ENCODE data around the gene B4GALNT4. TPM values are rescaled to one million over a fixed set of nuclear protein-coding genes. Genes with fewer than 3 reads are reported as not detected.
A peak's percentile ranks its signal among the peaks of the same experiment; 100 is the strongest.

Gene B4GALNT4
- total and polyA plus RNA-seq, 2 donors from 2014 or later, result 0.82 to 1.4 TPM

GRCh38 chr11:371051-371450, 1.8 kb downstream of the B4GALNT4 start:
- intact Hi-C loops (cut with DNase I), result no loop called here
- TF ChIP-seq CTCF (IDR thresholded peaks at IDR 0.05; ENCODE audit: borderline replicate concordance, extremely low read depth, insufficient read depth), result no peak
- Histone ChIP-seq H3K4me1 (ENCODE audit: control insufficient read depth in 2 of 3, insufficient read depth in 2 of 3, low read depth in 1 of 3, low read length in 3 of 3) (peaks cover 0 to 6% (median 0%) of the 10 kb centered on the region in 3 donors), H3K9ac (ENCODE audit: low read length in 3 of 3) (no peak overlapping the region), H3K27me3 (ENCODE audit: control insufficient read depth, insufficient read depth, low read length) (no peaks in the 10 kb centered on the region), H3K27ac (ENCODE audit: low read depth in 2 of 2, low read length in 2 of 2) (no peak overlapping the region), H3K9me3 (ENCODE audit: control insufficient read depth in 2 of 3, insufficient read depth in 1 of 3, low read length in 3 of 3) (no peaks in the 10 kb centered on the region), H3K36me3 (ENCODE audit: control insufficient read depth in 2 of 3, insufficient read depth in 3 of 3, low read length in 3 of 3) (no peaks in the 10 kb centered on the region), H3K4me3 (ENCODE audit: low read length in 3 of 3) (no peak overlapping the region)
- DNase-seq (peak in 1 of 5 donors; percentile 66), FAIRE-seq (no peak)

GRCh38 chr11:371716-372590, 2.7 kb downstream of the B4GALNT4 start:
- H3K4me1 ChIP-seq (ENCODE audit: control insufficient read depth in 2 of 3, insufficient read depth in 2 of 3, low read depth in 1 of 3, low read length in 3 of 3), result peaks cover 0 to 6% (median 0%) of the 10 kb centered on the region in 3 donors
- TF ChIP-seq CTCF (IDR thresholded peaks at IDR 0.05; ENCODE audit: borderline replicate concordance, extremely low read depth, insufficient read depth), result no peak
- no peak for FAIRE-seq
- H3K36me3 ChIP-seq (ENCODE audit: control insufficient read depth in 2 of 3, insufficient read depth in 3 of 3, low read length in 3 of 3), result no peaks in the 10 kb centered on the region
- no peak overlapping the region for H3K27ac ChIP-seq (ENCODE audit: low read depth in 2 of 2, low read length in 2 of 2)
- H3K9ac ChIP-seq (ENCODE audit: low read length in 3 of 3), result no peak overlapping the region
- H3K27me3 ChIP-seq (ENCODE audit: control insufficient read depth, insufficient read depth, low read length), result no peaks in the 10 kb centered on the region
- DNase-seq, result peak in 1 of 5 donors; percentile 57
- intact Hi-C loops (cut with DNase I), result no loop called here
- no peaks in the 10 kb centered on the region for H3K9me3 ChIP-seq (ENCODE audit: control insufficient read depth in 2 of 3, insufficient read depth in 1 of 3, low read length in 3 of 3)
- no peak overlapping the region for H3K4me3 ChIP-seq (ENCODE audit: low read length in 3 of 3)

GRCh38 chr11:372809-373715, 3.8 kb downstream of the B4GALNT4 start:
- TF ChIP-seq CTCF (IDR thresholded peaks at IDR 0.05; ENCODE audit: borderline replicate concordance, extremely low read depth, insufficient read depth), result no peak
- Histone ChIP-seq H3K36me3 (ENCODE audit: control insufficient read depth in 2 of 3, insufficient read depth in 3 of 3, low read length in 3 of 3) (no peaks in the 10 kb centered on the region), H3K27me3 (ENCODE audit: control insufficient read depth, insufficient read depth, low read length) (no peaks in the 10 kb centered on the region), H3K4me1 (ENCODE audit: control insufficient read depth in 2 of 3, insufficient read depth in 2 of 3, low read depth in 1 of 3, low read length in 3 of 3) (peaks cover 0 to 6% (median 0%) of the 10 kb centered on the region in 3 donors), H3K9me3 (ENCODE audit: control insufficient read depth in 2 of 3, insufficient read depth in 1 of 3, low read length in 3 of 3) (no peaks in the 10 kb centered on the region), H3K4me3 (ENCODE audit: low read length in 3 of 3) (no peak overlapping the region), H3K9ac (ENCODE audit: low read length in 3 of 3) (no peak overlapping the region), H3K27ac (ENCODE audit: low read depth in 2 of 2, low read length in 2 of 2) (no peak overlapping the region)
- intact Hi-C loops (cut with DNase I), result no loop called here
- FAIRE-seq (no peak), DNase-seq (peak in 1 of 5 donors; percentile 66)
